Activated T-helper 2 cell treated with anti-CD3 and anti-CD28 coated beads, Interferon-gamma antibody, Interleukin-2, Interleukin-4, amounts not matched to agents 10 μg/mL and 5 μg/mL and 100 μg/mL, durations not matched to agents 14 hours and 24 hours and 36 hours (primary cell): ENCODE data around the gene SLC40A1. TPM values are rescaled to one million over a fixed set of nuclear protein-coding genes. Genes with fewer than 3 reads are reported as not detected.

ENCODE experiments used
- DNase-seq: peaks from one replicate; pipeline ENCODE4 v3.0.0; 2021; ENCODE audit warnings: low spot score
- H3K27ac Mint-ChIP-seq: one replicate; pipeline ENCODE4 v1.8.0; 2021; ENCODE audit warnings: mixed read lengths
- H3K27me3 Mint-ChIP-seq: one replicate; pipeline ENCODE4 v1.8.0; 2021; ENCODE audit warnings: low read depth, mixed read lengths
- H3K36me3 Mint-ChIP-seq: one replicate; pipeline ENCODE4 v1.8.0; 2021; ENCODE audit warnings: low read depth, mixed read lengths
- H3K4me1 Mint-ChIP-seq: one replicate; pipeline ENCODE4 v1.8.0; 2021; ENCODE audit warnings: low read depth, mixed read lengths
- H3K4me3 Mint-ChIP-seq: one replicate; pipeline ENCODE4 v1.8.0; 2021; ENCODE audit warnings: low read depth, mild to moderate bottlenecking, moderate library complexity, mixed read lengths
- H3K9me3 Mint-ChIP-seq: one replicate; pipeline ENCODE4 v1.8.0; 2021; ENCODE audit warnings: mixed read lengths
- intact Hi-C: fragments of 100-400 bp; cut with micrococcal nuclease; formaldehyde crosslinking; loops from one replicate; pipeline ENCODE4 v1.15.1; 2023
- total RNA-seq: library from RNA; stranded (reverse); gene quantifications from 2 replicates; pipeline ENCODE4 v1.2.3, GENCODE V29; 2022

Gene SLC40A1
- total RNA-seq, 1 donor from 2014 or later = 1.8 TPM

- Mint-ChIP-seq H3K9me3 (no peaks in the 10 kb centered on the region), H3K27me3 (peaks cover 3% of the 10 kb centered on the region), H3K4me1 (peaks cover 13% of the 10 kb centered on the region), H3K27ac (no peak overlapping the region), H3K4me3 (no peak overlapping the region), H3K36me3 (no peaks in the 10 kb centered on the region)
- no peak for DNase-seq
- intact Hi-C loops = no loop called here
Observed at GRCh38 chr2:189555232-189555631, 25.4 kb downstream of the SLC40A1 start.

GRCh38 chr2:189553504-189554088, 27.0 kb downstream of the SLC40A1 start:
- Mint-ChIP-seq H3K4me3 (no peak overlapping the region), H3K27me3 (peaks cover 3% of the 10 kb centered on the region), H3K9me3 (no peaks in the 10 kb centered on the region), H3K27ac (no peak overlapping the region), H3K4me1 (peaks cover 6% of the 10 kb centered on the region), H3K36me3 (no peaks in the 10 kb centered on the region)
- intact Hi-C loops = no loop called here
- DNase-seq = no peak

DNA sequence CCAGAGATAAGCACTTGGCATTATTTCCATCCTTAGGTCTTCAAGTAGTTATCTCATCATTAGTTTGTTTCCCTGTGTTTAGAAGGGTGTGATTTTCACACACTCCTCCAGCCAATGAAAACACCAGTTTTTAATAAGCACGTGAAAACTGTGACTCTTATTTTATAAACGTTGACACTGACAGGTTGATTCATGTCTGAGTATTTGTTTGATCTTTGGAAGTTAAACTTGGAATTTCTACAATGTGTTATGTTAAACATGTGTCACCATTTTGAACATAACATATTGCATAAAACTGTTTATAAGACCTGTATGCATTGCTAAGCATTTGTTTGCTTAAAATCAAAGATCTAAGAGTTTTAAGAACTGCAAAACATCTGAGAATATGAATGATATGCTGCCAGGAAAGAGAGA, 27.6 kb downstream of the SLC40A1 start:
- peaks cover 3% of the 10 kb centered on the region for H3K27me3 Mint-ChIP-seq
- peaks cover 6% of the 10 kb centered on the region for H3K4me1 Mint-ChIP-seq
- intact Hi-C loops = no loop called here
- no peak overlapping the region for H3K27ac Mint-ChIP-seq
- DNase-seq = no peak
- no peaks in the 10 kb centered on the region for H3K36me3 Mint-ChIP-seq
- H3K9me3 Mint-ChIP-seq = no peaks in the 10 kb centered on the region
- H3K4me3 Mint-ChIP-seq = no peak overlapping the region

DNA sequence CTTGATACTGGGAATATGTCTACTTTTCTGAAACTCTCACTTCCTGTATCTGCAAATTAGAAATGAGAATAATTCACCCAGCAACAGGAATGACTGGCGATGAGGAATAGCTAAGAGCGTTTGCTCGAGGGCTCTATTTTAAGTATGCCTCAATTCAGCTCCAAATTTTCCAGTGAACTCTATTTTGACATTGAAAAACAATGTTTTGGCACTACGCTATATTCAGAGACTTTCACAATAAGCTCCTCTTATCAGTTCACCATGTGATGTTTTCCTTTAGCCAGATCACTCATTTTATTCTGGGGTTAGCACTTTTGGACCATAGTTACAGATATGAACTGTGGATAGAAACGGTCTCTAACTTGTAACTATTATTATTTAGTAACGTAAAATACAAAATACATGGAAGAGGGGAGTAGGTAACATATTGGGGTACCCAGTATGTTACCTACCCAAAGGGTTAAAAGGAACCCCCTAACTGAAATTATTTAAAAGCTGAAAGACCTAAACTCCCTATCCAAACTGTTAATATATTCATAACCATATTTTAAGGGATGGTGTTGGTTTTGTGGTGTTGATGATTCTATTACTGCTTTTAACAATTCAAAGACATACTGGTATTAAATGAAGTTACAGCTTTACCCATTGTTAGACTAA, 28.1 kb downstream of the SLC40A1 start:
- Mint-ChIP-seq H3K4me1 (peaks cover 6% of the 10 kb centered on the region), H3K27ac (no peak overlapping the region), H3K9me3 (no peaks in the 10 kb centered on the region), H3K4me3 (no peak overlapping the region), H3K36me3 (no peaks in the 10 kb centered on the region), H3K27me3 (peaks cover 3% of the 10 kb centered on the region)
- intact Hi-C loops = no loop called here
- DNase-seq = no peak

GRCh38 chr2:189551808-189552207, 28.8 kb downstream of the SLC40A1 start:
- DNase-seq = no peak
- Mint-ChIP-seq H3K27me3 (peaks cover 3% of the 10 kb centered on the region), H3K27ac (no peak overlapping the region), H3K4me3 (no peak overlapping the region), H3K36me3 (no peaks in the 10 kb centered on the region), H3K4me1 (peaks cover 6% of the 10 kb centered on the region), H3K9me3 (no peaks in the 10 kb centered on the region)
- intact Hi-C loops = no loop called here

- intact Hi-C loops = no loop called here
- H3K27ac Mint-ChIP-seq = no peak overlapping the region
- DNase-seq = no peak
- H3K9me3 Mint-ChIP-seq = no peaks in the 10 kb centered on the region
- H3K4me1 Mint-ChIP-seq = no peaks in the 10 kb centered on the region
- H3K27me3 Mint-ChIP-seq = no peaks in the 10 kb centered on the region
- no peaks in the 10 kb centered on the region for H3K36me3 Mint-ChIP-seq
- no peak overlapping the region for H3K4me3 Mint-ChIP-seq
Observed at GRCh38 chr2:189549449-189549832, 31.1 kb downstream of the SLC40A1 start.

DNA sequence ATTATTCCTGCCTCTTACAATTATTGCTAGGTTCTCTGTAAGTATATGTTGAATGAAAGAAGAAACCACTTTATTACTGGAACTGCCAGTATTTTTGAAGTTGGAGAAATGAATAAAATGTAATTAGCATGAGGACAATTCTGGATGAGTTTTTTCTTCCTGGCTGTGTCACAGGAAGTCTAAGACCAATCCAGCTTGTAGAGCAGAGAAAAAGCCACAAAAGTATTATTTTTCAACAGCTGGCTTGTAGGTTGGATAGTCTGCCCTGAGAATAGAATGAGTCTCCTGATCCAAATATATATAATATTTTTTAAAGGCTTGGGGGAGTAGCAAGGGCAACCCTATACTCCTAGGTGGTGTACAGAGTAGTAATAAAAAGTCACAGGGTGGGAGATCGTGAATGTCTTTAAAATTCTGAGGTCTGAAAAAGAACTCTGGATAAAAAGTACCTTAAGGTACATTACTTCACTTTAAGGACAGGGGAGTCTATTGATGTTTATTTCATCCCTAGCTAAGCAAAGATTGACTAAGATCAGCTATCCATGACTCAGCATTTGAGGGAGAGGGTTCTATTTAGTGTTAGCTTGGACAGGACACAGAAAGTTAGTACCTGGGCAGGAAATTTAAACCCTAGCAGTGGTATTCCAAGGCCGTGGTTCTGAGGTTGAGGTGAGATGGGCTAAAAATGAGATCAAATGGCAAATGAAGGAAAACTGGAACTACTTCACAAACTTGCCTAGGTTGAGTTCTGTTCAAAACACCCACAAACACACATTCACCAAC, 31.7 kb downstream of the SLC40A1 start:
- Mint-ChIP-seq H3K27ac (no peak overlapping the region), H3K36me3 (no peaks in the 10 kb centered on the region), H3K9me3 (no peaks in the 10 kb centered on the region), H3K4me1 (no peaks in the 10 kb centered on the region), H3K4me3 (no peak overlapping the region), H3K27me3 (peaks cover 1% of the 10 kb centered on the region)
- no peak for DNase-seq
- intact Hi-C loops = no loop called here

DNA sequence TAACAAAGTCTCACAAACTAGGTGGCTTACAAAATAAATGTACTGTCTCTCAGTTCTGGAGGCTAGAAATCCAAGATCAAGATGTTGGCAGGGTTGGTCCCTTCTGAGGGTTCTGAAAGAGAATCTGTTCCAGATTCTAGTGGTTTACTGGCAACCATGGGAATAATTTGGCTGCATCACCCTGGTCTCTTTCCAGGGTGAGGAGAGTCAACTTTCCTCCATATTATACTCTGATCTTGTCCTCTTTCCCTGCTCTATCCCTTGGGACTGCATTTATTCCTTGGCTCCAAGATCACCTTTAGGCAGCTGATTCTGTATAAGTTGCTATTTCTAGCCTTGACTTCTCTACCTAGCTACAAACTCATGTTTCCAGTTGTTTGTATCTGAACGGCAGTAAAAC, 35.2 kb downstream of the SLC40A1 start:
- Mint-ChIP-seq H3K9me3 (no peaks in the 10 kb centered on the region), H3K27ac (no peak overlapping the region), H3K36me3 (no peaks in the 10 kb centered on the region), H3K27me3 (peaks cover 1% of the 10 kb centered on the region), H3K4me3 (no peak overlapping the region), H3K4me1 (no peaks in the 10 kb centered on the region)
- intact Hi-C loops = no loop called here
- no peak for DNase-seq

DNA sequence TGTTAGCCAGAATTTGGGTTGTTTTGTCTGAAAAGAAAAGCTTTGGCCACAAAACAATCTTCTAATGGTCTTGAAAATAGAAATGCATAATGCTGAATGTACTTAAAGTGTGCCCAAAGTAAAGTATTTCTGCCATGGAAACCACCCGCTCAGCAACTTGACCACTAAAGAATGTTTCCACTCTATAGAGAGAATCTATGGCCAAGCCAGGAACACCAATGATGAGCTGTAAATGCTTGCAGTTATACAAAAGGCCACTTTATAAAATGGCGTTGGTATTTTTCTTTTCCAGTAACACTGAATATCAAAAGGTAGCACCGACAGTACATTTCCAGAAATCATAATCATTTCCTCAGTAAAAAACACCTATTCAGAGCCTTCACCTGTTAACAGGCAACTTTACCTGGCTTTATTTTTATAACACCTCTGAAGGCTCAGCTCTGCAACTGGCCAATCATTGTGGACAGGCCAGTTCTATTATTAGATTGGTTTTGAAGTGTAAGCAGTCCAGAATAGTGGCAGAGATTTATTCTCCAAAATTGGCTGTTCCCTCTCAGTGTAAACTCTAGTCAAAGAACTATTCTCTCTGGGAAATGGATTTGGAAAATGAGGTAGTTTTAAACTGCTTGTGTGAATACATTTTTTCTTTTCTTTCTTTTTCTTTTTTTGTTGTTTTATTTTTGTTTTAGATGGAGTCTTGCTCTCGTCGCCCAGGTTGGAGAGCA, 36.1 kb downstream of the SLC40A1 start:
- Mint-ChIP-seq H3K27me3 (peaks cover 1% of the 10 kb centered on the region), H3K4me1 (no peaks in the 10 kb centered on the region), H3K4me3 (no peak overlapping the region), H3K9me3 (no peaks in the 10 kb centered on the region), H3K36me3 (no peaks in the 10 kb centered on the region), H3K27ac (no peak overlapping the region)
- intact Hi-C loops = no loop called here
- no peak for DNase-seq

- no peaks in the 10 kb centered on the region for H3K4me1 Mint-ChIP-seq
- no peak overlapping the region for H3K4me3 Mint-ChIP-seq
Observed at GRCh38 chr2:189543367-189543766, 37.2 kb downstream of the SLC40A1 start.

GRCh38 chr2:189542145-189542882, 38.3 kb downstream of the SLC40A1 start:
- no peak overlapping the region for H3K4me3 Mint-ChIP-seq
- H3K27me3 Mint-ChIP-seq = peaks cover 1% of the 10 kb centered on the region
- H3K9me3 Mint-ChIP-seq = no peaks in the 10 kb centered on the region
- H3K27ac Mint-ChIP-seq = no peak overlapping the region
- DNase-seq = no peak
- H3K4me1 Mint-ChIP-seq = no peaks in the 10 kb centered on the region
- intact Hi-C loops = no loop called here
- H3K36me3 Mint-ChIP-seq = no peaks in the 10 kb centered on the region

More at GRCh38 chr2:189543367-189543766, 37.2 kb downstream of the SLC40A1 start:
- DNase-seq = no peak
- intact Hi-C loops = no loop called here
- peaks cover 1% of the 10 kb centered on the region for H3K27me3 Mint-ChIP-seq
- no peaks in the 10 kb centered on the region for H3K9me3 Mint-ChIP-seq
- no peak overlapping the region for H3K27ac Mint-ChIP-seq
- H3K36me3 Mint-ChIP-seq = no peaks in the 10 kb centered on the region

DNA sequence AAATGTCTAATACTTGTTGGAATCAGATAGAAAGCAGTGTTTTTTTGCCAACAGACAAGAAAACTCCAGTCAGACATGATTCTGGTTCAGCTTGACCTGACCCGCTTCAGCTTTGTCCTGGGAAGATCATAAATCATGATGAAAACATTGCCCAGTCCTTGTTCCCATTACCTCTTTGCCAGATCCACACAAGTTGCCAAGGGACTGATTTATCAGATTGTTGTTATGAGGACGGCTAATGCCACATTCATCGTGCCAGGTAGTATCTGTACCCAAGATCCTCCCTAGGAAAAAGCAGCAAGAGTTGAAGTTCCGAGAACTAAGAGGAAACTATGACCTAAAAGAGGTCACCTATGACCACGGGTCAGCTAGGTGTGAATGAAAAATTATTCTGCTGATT, 39.0 kb downstream of the SLC40A1 start:
- Mint-ChIP-seq H3K27me3 (peaks cover 3% of the 10 kb centered on the region), H3K4me3 (no peak overlapping the region), H3K4me1 (no peaks in the 10 kb centered on the region), H3K27ac (no peak overlapping the region), H3K36me3 (no peaks in the 10 kb centered on the region), H3K9me3 (no peaks in the 10 kb centered on the region)
- DNase-seq = no peak
- intact Hi-C loops = no loop called here
